Astrocyte (in vitro differentiated cells and primary cell): ENCODE measurements around the gene CLDN20. TPM values are rescaled to one million over a fixed set of nuclear protein-coding genes. Genes with fewer than 3 reads are reported as not detected.

Experiments
- DNase-seq: peaks from one replicate; pipeline ENCODE4 v3.0.0-alpha.2; 2010; ENCODE audit warnings: low read depth
- FAIRE-seq: peaks from 2 replicates; lab custom pipeline; 2011; peaks lifted over from hg19 to GRCh38; lab: Jason Lieb, UNC
- H2AFZ ChIP-seq: 2 replicates; pipeline ENCODE4 v1.6.0; 2012; ENCODE audit warnings: low read depth, low read length, inconsistent platforms
- H3K27ac ChIP-seq: 2 replicates; pipeline ENCODE4 v1.5.1; 2011; ENCODE audit warnings: low read depth, low read length, inconsistent platforms
- H3K27me3 ChIP-seq: 2 replicates; pipeline ENCODE4 v1.6.0; 2011; ENCODE audit warnings: low read length, inconsistent platforms; ENCODE audit not compliant: insufficient read depth
- H3K36me3 ChIP-seq: 2 replicates; pipeline ENCODE4 v1.5.1; 2011; ENCODE audit warnings: low read length, inconsistent platforms; ENCODE audit not compliant: insufficient read depth
- H3K4me1 ChIP-seq: 2 replicates; pipeline ENCODE4 v1.5.1; 2011; ENCODE audit warnings: low read length, inconsistent platforms; ENCODE audit not compliant: insufficient read depth
- H3K4me2 ChIP-seq: 2 replicates; pipeline ENCODE4 v1.6.0; 2012; ENCODE audit warnings: low read length, inconsistent platforms
- H3K4me3 ChIP-seq: 2 replicates; pipeline ENCODE4 v1.5.1; 2011; ENCODE audit warnings: low read depth, mild to moderate bottlenecking, low read length, inconsistent platforms; ENCODE audit not compliant: insufficient read depth
- H3K79me2 ChIP-seq: 2 replicates; pipeline ENCODE4 v1.6.0; 2012; ENCODE audit warnings: mild to moderate bottlenecking, low read length, inconsistent platforms; ENCODE audit not compliant: insufficient read depth
- H3K9ac ChIP-seq: 2 replicates; pipeline ENCODE4 v1.6.0; 2012; ENCODE audit warnings: mild to moderate bottlenecking, low read length, inconsistent platforms
- H3K9me3 ChIP-seq: 2 replicates; pipeline ENCODE4 v1.5.1; 2012; ENCODE audit warnings: low read depth, mild to moderate bottlenecking, low read length, inconsistent platforms; ENCODE audit not compliant: insufficient read depth
- H4K20me1 ChIP-seq: 2 replicates; pipeline ENCODE4 v1.6.0; 2012; ENCODE audit warnings: low read length, inconsistent platforms; ENCODE audit not compliant: insufficient read depth
- H3K27ac Mint-ChIP-seq: one replicate; pipeline ENCODE4 v1.8.0; 2021; ENCODE audit warnings: mild to moderate bottlenecking, mixed read lengths; ENCODE audit not compliant: unreplicated experiment
- H3K27me3 Mint-ChIP-seq: one replicate; pipeline ENCODE4 v1.8.0; 2021; ENCODE audit warnings: low read depth, mixed read lengths; ENCODE audit not compliant: unreplicated experiment
- H3K36me3 Mint-ChIP-seq: one replicate; pipeline ENCODE4 v1.8.0; 2021; ENCODE audit warnings: low read depth, mixed read lengths; ENCODE audit not compliant: unreplicated experiment
- H3K4me1 Mint-ChIP-seq: one replicate; pipeline ENCODE4 v1.8.0; 2021; ENCODE audit warnings: low read depth, mixed read lengths; ENCODE audit not compliant: unreplicated experiment
- H3K4me3 Mint-ChIP-seq: one replicate; pipeline ENCODE4 v1.8.0; 2021; ENCODE audit warnings: mild to moderate bottlenecking, moderate library complexity, mixed read lengths; ENCODE audit not compliant: unreplicated experiment
- H3K9me3 Mint-ChIP-seq: one replicate; pipeline ENCODE4 v1.8.0; 2021; ENCODE audit warnings: mild to moderate bottlenecking, mixed read lengths; ENCODE audit not compliant: unreplicated experiment
- CTCF ChIP-seq: IDR thresholded peaks from 2 replicates; pipeline ENCODE4 v1.5.1; 2011; ENCODE audit warnings: low read depth, mild to moderate bottlenecking, inconsistent platforms, low read length, moderate library complexity; ENCODE audit not compliant: insufficient read depth
- EZH2 ChIP-seq: IDR thresholded peaks from 2 replicates; pipeline ENCODE4 v1.6.1; 2012; ENCODE audit warnings: mild to moderate bottlenecking, low read length, inconsistent platforms; ENCODE audit not compliant: insufficient read depth
- total RNA-seq: library from RNA; stranded (reverse); gene quantifications from 2 replicates; pipeline ENCODE4 v1.2.1, GENCODE V29; 2021

CLDN20 gene
- total RNA-seq, 1 donor from 2014 or later, result not detected

GRCh38 chr6:155261111-155261900, 2.5 kb upstream of the CLDN20 start:
- Histone ChIP-seq H3K9me3 (no peaks in the 10 kb centered on the region), H4K20me1 (no peaks in the 10 kb centered on the region), H3K9ac (no peak overlapping the region), H2AFZ (no peak overlapping the region), H3K36me3 (peaks cover 19% of the 10 kb centered on the region), H3K4me2 (peak overlapping the region; percentile 31), H3K4me1 (no peaks in the 10 kb centered on the region), H3K27me3 (no peaks in the 10 kb centered on the region), H3K4me3 (no peak overlapping the region), H3K27ac (peak overlapping the region; percentile 22), H3K79me2 (peaks cover 4% of the 10 kb centered on the region)
- Mint-ChIP-seq H3K4me1 (peaks cover 12% of the 10 kb centered on the region), H3K27ac (peak overlapping the region; percentile 54), H3K36me3 (peaks cover 12% of the 10 kb centered on the region), H3K9me3 (no peaks in the 10 kb centered on the region), H3K4me3 (no peak overlapping the region), H3K27me3 (no peaks in the 10 kb centered on the region)
- DNase-seq, result no peak
- TF ChIP-seq EZH2 (no peak), CTCF (no peak)
- FAIRE-seq, result no peak

GRCh38 chr6:155262655-155263054, 1.2 kb upstream of the CLDN20 start:
- no peaks in the 10 kb centered on the region for H3K9me3 ChIP-seq
- Mint-ChIP-seq H3K4me1 (peaks cover 12% of the 10 kb centered on the region), H3K27ac (no peak overlapping the region), H3K4me3 (no peak overlapping the region), H3K27me3 (no peaks in the 10 kb centered on the region), H3K9me3 (no peaks in the 10 kb centered on the region), H3K36me3 (peaks cover 9% of the 10 kb centered on the region)
- no peak overlapping the region for H3K27ac ChIP-seq
- no peak overlapping the region for H3K4me2 ChIP-seq
- FAIRE-seq, result no peak
- peaks cover 10% of the 10 kb centered on the region for H3K36me3 ChIP-seq
- DNase-seq, result no peak
- H3K79me2 ChIP-seq, result peaks cover 4% of the 10 kb centered on the region
- H3K4me3 ChIP-seq, result no peak overlapping the region
- TF ChIP-seq CTCF (no peak), EZH2 (no peak)
- H3K4me1 ChIP-seq, result no peaks in the 10 kb centered on the region
- no peak overlapping the region for H2AFZ ChIP-seq
- no peak overlapping the region for H3K9ac ChIP-seq
- no peaks in the 10 kb centered on the region for H4K20me1 ChIP-seq
- H3K27me3 ChIP-seq, result no peaks in the 10 kb centered on the region
